ENCODE results near the gene DDX27. TPM values are rescaled to one million over a fixed set of nuclear protein-coding genes. Genes with fewer than 3 reads are reported as not detected.

Gene DDX27
- total and polyA plus RNA-seq, 2 of the 13 experiments (the other 11 are each of a cell fraction or from before 2014, with no cell fraction given): 42.6 to 72.8 TPM

DNA sequence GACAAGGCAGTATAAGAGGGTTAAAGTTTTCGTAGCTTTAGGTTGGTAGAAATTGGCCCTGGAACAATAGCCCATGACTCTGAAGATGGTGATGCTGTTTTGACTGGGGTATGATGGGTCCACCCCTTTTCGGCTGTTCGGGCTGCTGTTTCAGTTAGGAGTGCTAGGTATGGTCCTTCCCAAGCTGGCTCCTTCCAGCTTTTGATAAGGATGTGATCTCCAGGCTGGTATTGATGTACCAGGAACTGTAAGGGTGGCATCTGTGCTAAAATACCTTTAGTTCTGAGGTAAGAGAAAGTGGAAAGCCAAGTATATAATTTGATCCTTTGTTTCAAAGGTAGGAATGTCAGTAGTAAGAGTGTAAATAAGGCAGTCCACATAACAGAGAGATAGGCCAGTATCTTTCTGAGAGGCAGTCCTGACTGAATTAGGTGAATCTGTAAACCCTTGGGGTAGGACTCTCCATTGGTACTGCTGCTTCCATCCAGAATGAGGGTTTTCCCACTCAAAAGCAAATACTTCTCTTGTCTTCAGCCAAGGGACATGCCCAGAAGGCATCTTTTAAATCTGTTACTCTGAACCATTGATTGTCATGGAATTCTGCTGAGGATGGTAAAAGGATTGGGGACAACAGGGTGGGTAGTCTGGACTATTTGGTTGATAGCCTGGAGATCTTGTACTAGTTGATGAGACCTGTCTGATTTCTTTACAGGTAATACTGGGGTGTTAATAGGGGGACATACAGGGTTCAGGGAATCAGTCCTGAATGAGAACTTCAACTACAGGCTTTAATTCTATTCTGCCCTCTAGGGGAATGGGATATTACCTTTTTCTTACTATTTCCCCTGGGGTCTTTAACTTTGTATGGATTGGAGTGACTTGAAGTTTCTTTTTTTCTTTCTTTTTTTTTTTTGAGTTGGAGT is 64.7 kb downstream of the DDX27 start (continued):
- TF ChIP-seq, protein P1, sequence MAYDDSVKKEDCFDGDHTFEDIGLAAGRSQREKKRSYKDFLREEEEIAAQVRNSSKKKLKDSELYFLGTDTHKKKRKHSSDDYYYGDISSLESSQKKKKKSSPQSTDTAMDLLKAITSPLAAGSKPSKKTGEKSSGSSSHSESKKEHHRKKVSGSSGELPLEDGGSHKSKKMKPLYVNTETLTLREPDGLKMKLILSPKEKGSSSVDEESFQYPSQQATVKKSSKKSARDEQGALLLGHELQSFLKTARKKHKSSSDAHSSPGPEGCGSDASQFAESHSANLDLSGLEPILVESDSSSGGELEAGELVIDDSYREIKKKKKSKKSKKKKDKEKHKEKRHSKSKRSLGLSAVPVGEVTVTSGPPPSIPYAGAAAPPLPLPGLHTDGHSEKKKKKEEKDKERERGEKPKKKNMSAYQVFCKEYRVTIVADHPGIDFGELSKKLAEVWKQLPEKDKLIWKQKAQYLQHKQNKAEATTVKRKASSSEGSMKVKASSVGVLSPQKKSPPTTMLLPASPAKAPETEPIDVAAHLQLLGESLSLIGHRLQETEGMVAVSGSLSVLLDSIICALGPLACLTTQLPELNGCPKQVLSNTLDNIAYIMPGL (CRISPR knock-in tag; IDR thresholded peaks at IDR 0.05; ENCODE audit: borderline replicate concordance in 1 of 2, low read depth in 1 of 2): no peak
- TF ChIP-seq ZEB1 (IDR thresholded peaks at IDR 0.05; ENCODE audit: insufficient replicate concordance, low read depth) (no peak), CHCHD3 (CRISPR knock-in tag; IDR thresholded peaks at IDR 0.05) (no peak), TFAP4 (IDR thresholded peaks at IDR 0.05; ENCODE audit: borderline replicate concordance, low read depth) (no peak), IKZF1 (IDR thresholded peaks at IDR 0.05) (no peak), SALL1 (CRISPR knock-in tag; IDR thresholded peaks at IDR 0.05) (no peak), POLR2AphosphoS5 (IDR thresholded peaks at IDR 0.05; ENCODE audit: low read depth, low read length) (peak; percentile 28; the same call in 1 of the 2 replicates), MLLT10 (CRISPR knock-in tag; IDR thresholded peaks at IDR 0.05) (no peak), SETDB1 (CRISPR knock-in tag; IDR thresholded peaks at IDR 0.05; ENCODE audit: borderline replicate concordance) (no peak), U2AF2 (IDR thresholded peaks at IDR 0.05; ENCODE audit: low read depth, low read length) (no peak), ZNF251 (CRISPR knock-in tag; IDR thresholded peaks at IDR 0.05) (no peak), MYC (CRISPR knock-in tag; IDR thresholded peaks at IDR 0.05; ENCODE audit: borderline replicate concordance) (no peak), ZNF660 (CRISPR knock-in tag; IDR thresholded peaks at IDR 0.05; ENCODE audit: borderline replicate concordance, low read depth) (no peak), POGZ (CRISPR knock-in tag; IDR thresholded peaks at IDR 0.05) (no peak), GPBP1L1 (CRISPR knock-in tag; IDR thresholded peaks at IDR 0.05) (no peak), ZNF768 (CRISPR knock-in tag; IDR thresholded peaks at IDR 0.05) (no peak), ARID3A (IDR thresholded peaks at IDR 0.05; ENCODE audit: low read depth, low read length) (no peak), NONO (IDR thresholded peaks at IDR 0.05) (no peak), NONO (CRISPR knock-in tag; conservative IDR thresholded peaks at IDR 0.05) (peak; percentile 72; the same call in 1 of the 2 replicates)
- TF ChIP-seq, protein P2, sequence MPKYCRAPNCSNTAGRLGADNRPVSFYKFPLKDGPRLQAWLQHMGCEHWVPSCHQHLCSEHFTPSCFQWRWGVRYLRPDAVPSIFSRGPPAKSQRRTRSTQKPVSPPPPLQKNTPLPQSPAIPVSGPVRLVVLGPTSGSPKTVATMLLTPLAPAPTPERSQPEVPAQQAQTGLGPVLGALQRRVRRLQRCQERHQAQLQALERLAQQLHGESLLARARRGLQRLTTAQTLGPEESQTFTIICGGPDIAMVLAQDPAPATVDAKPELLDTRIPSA (CRISPR knock-in tag; IDR thresholded peaks at IDR 0.05; ENCODE audit: borderline replicate concordance): no peak
